WI38 (cell line): ENCODE measurements around the gene PODXL.
A peak's percentile ranks its signal among the peaks of the same experiment; 100 is the strongest.

Experiments
- H3K4me3 ChIP-seq: 2 replicates; pipeline ENCODE4 v1.5.1; 2011; ENCODE audit warnings: low read depth, mild to moderate bottlenecking, control low read depth, low read length
- TF ChIP-seq, protein P1 (sequence below): IDR thresholded peaks from 2 replicates; pipeline ENCODE4 v1.5.1; 2012; ENCODE audit warnings: low read depth, mild to moderate bottlenecking, control low read depth, low read length

PODXL gene

DNA sequence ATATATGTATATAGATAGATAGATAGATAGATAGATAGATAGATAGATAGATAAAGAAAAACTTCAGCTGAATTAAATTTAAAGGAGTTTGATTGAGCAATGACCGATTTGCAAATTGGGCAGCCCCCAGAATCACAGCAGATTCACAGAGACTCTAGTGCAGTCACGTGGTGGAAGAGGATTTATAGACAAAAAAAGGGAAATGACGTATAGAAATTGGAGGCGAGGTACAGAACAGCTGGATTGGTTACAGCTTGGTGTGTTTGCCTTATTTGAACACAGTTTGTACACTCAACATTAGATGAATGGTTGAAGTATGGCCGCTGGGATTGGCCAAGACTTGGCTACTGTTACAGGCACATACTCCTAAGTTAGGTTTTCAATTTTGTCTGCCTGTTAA is 8.2 kb upstream of the PODXL start:
- TF ChIP-seq, protein P1, sequence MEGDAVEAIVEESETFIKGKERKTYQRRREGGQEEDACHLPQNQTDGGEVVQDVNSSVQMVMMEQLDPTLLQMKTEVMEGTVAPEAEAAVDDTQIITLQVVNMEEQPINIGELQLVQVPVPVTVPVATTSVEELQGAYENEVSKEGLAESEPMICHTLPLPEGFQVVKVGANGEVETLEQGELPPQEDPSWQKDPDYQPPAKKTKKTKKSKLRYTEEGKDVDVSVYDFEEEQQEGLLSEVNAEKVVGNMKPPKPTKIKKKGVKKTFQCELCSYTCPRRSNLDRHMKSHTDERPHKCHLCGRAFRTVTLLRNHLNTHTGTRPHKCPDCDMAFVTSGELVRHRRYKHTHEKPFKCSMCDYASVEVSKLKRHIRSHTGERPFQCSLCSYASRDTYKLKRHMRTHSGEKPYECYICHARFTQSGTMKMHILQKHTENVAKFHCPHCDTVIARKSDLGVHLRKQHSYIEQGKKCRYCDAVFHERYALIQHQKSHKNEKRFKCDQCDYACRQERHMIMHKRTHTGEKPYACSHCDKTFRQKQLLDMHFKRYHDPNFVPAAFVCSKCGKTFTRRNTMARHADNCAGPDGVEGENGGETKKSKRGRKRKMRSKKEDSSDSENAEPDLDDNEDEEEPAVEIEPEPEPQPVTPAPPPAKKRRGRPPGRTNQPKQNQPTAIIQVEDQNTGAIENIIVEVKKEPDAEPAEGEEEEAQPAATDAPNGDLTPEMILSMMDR = no peak
- H3K4me3 ChIP-seq = no peak overlapping the region

DNA sequence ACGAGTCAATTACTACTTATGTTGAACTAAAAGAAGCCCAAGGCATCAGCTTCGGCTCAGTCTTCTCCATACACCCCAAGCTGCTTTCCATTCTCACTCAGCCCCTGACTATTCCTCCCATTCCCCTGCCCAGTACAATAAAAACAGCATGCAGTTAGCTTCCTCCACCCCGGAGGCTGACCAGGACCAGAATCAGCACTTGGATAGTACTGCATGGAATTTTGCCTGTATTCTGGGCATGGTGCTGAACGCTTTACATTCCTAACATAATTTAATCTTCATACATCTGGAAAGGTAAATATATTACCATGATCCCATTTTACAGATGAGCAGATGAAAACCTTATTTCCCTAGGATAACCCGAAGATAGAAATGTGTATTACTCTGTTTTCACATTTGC is 7.5 kb upstream of the PODXL start:
- H3K4me3 ChIP-seq = no peak overlapping the region
- TF ChIP-seq, protein P1 = no peak

- TF ChIP-seq, protein P1 = no peak
- no peak overlapping the region for H3K4me3 ChIP-seq
These were observed 6.5 kb upstream of the PODXL start for GRCh38 chr7:131562941-131563340.

DNA sequence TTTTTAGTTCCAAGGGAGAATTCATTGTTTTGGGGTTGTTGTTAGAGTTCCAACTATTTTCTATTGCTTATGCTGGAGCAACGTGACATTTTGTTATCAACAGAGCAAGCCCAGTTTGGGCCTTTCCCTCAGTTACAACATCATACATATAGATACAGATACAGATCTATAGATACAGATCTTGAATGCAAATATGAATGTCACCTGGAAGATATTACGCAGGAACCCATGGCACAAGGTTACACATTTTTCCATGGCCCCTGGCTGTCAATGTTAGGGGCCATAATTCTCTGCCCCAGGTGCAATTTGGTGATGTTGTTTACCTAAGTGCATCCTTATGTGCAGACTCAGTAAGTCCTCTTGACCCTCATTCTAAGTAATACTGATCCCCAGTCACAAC is 3.6 kb upstream of the PODXL start:
- TF ChIP-seq, protein P1 = no peak
- H3K4me3 ChIP-seq = no peak overlapping the region

DNA sequence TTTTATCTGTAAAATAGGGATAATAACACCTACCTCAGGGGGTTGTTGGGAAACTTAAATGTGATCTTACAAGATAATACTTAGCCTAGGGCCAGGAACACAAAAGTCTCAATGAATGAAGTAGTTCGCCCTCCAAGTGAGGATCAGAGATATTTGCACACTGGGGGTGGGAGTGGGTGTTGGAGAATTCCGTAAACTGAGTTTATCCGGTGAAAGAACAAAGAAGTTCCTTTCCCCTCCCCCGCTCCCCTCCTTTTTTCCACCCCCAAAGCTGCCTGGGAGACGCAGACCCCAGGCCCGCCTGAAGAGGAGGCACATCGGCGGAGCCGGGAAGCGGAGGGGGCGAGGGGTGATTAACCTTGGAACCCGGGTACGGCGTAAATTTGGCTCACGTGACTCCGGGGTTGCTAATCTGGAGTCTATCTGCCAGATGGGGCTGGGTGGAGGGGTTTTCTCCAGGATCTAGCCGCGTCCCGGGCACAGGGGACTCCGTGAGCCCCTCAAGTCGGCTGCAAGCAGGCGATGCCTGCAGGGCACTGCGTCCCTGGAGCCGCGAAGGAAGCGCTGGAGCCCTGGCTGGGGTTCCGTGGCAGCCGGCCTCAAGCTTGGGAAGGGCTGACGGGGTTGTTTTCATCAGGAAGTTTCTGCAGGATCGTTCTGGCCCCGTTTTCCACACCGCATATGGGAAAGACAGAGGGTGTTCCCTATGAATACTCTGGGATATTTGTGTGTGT is 1.4 kb upstream of the PODXL start:
- peak overlapping the region; percentile 47 for H3K4me3 ChIP-seq
- TF ChIP-seq, protein P1 = no peak

DNA sequence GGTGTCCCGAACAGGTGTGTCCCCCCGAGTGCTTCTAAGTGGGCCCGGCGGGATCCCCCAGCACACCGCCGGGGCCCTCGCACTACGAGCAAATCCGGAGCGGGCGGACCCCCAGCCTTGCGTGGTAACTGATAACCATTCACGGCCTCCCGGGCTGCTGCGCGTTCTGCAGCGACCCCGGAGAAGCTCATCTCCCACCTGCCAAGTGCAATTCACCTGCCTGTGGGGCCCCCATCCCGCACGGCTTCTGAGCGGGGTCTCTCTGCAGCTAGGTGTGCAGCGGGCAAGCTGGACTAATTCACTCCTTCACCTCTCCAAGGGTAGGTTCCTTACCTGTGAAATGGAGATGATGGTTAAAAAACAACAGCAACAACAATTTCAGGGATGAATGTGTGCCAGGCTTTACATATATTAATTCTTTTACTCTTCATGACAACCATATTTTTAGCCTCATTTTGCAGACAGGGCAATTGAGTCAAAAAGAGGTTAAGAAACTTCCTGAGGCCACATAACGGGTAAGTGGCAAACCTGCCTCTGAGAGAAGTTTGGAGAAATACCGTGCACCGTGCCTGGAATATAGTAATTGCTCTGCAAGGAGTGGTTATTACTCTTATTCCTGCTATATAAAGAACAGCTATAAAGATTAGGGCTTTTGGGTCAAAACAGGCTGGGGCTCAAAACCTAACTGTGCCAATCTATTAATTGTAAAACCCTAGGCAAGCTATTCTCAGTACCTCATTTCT is 652 bp upstream of the PODXL start:
- peak overlapping the region; percentile 63 for H3K4me3 ChIP-seq
- TF ChIP-seq, protein P1 = no peak

- H3K4me3 ChIP-seq = peak overlapping the region; percentile 66
- TF ChIP-seq, protein P1 = no peak
These were observed 826 bp downstream of the PODXL start for GRCh38 chr7:131555552-131556052.
